Vagina (tissue), 2 donors: ENCODE measurements around the gene P2RX6. TPM values are rescaled to one million over a fixed set of nuclear protein-coding genes. Genes with fewer than 3 reads are reported as not detected.
"Not testable (repeated sequence)": the region's sequence is repeated elsewhere in the genome, so short reads cannot be mapped to it uniquely, and the experiment has no call there.

Experiments
- DNase-seq, 2 donors: peaks; one replicate each; pipeline ENCODE4 v3.0.0-alpha.2; 2017; ENCODE audit errors: extremely low spot score in 2 of 2
- H3K27ac ChIP-seq: fragments of 200-600 bp; sonication (generic); one replicate; pipeline ENCODE4 v1.5.1; 2019
- H3K27me3 ChIP-seq: fragments of 200-600 bp; sonication (generic); one replicate; pipeline ENCODE4 v1.5.1; 2019
- H3K36me3 ChIP-seq, 2 donors: fragments of 200-600 bp; sonication (generic); one replicate each; pipeline ENCODE4 v1.5.1; 2017 to 2019
- H3K4me1 ChIP-seq: fragments of 200-600 bp; sonication (generic); one replicate; pipeline ENCODE4 v1.5.1; 2019
- H3K4me3 ChIP-seq, 2 donors: fragments of 200-600 bp; sonication (generic); 1 replicate in 1 of 2; 2 replicates in 1 of 2; pipeline ENCODE4 v1.5.1; 2016 to 2019
- H3K9me3 ChIP-seq: fragments of 200-600 bp; sonication (generic); one replicate; pipeline ENCODE4 v1.5.1; 2019
- POLR2A ChIP-seq, 2 donors: fragments of 450-650 bp; IDR thresholded peaks; one replicate each; pipeline ENCODE4 v1.6.1; 2017; ENCODE audit warnings: antibody characterized with exemption in 2 of 2, mild to moderate bottlenecking in 2 of 2, moderate library complexity in 2 of 2
- POLR2AphosphoS5 ChIP-seq, 2 donors: sonication (generic); formaldehyde crosslinking; IDR thresholded peaks; one replicate each; pipeline ENCODE4 v1.9.0; 2017; ENCODE audit warnings: antibody characterized with exemption in 2 of 2, mild to moderate bottlenecking in 2 of 2, low read depth in 1 of 2; ENCODE audit not compliant: insufficient read depth in 1 of 2
- intact Hi-C: fragments of 100-400 bp; cut with DNase I; formaldehyde crosslinking; loops from one replicate; pipeline ENCODE4 v1.15.1; 2023
- total RNA-seq: library from RNA; depleted of rRNA; stranded (reverse); fragments of >200 nt; gene quantifications from one replicate; pipeline ENCODE4 v1.2.3, GENCODE V29; 2016
- TF ChIP-seq, protein P1 (sequence below), 3 experiments: fragments of 450-650 bp in 2 of 3; fragments of 200-600 bp in 1 of 3; sonication (generic) in 1 of 3; IDR thresholded peaks; one replicate each; pipeline ENCODE4 v1.5.1; 2017 to 2019; ENCODE audit warnings: antibody characterized with exemption in 3 of 3, mild to moderate bottlenecking in 2 of 3, moderate library complexity in 2 of 3

The P2RX6 gene
- total RNA-seq, 1 donor from 2014 or later: 1.7 TPM

DNA sequence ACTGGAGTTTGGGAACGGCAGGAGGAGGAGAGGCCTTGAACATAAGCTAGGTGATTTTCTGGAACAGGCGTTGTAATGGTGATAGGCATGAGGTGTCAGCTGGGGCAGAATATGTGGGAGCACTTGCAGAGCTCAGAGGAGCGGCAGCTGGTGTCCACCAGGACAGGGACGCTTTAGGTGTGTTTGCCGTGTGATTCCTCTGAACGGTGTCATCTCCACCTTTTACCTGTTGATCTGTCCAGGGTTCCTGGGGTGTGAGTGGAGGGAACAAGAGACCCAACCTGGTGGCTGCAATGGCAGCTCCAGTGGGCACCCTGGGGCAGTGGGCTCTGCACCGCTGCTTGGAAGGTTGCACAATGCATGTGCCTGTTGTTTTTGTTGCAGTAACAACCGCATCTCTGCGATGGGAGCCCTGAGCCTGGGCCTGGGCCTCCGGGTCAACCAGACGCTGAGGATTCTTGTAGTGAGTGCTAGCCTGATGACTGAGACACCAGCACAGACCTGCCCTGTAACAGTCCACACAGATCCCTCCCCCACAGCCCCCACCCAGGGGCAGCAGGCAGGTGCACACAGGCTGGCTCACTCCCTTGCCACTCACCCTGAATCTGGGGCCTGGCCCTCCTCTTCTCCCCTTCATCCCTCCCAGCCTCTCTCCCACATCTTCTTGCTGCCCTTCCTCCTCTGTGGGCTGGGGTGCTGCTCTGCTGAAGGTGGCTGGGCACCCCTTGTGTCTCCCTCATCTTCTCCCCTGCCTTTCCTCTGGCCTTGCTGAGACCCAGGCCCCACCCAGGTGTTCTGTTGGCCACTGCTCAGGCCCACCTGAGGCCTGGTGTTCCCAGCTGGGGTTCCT, 40.0 kb downstream of the P2RX6 start:
- Histone ChIP-seq H3K36me3 (no peaks in the 10 kb centered on the region), H3K27me3 (no peaks in the 10 kb centered on the region), H3K4me3 (no peak overlapping the region), H3K27ac (no peak overlapping the region), H3K4me1 (no peaks in the 10 kb centered on the region), H3K9me3 (no peaks in the 10 kb centered on the region)
- TF ChIP-seq, protein P1, sequence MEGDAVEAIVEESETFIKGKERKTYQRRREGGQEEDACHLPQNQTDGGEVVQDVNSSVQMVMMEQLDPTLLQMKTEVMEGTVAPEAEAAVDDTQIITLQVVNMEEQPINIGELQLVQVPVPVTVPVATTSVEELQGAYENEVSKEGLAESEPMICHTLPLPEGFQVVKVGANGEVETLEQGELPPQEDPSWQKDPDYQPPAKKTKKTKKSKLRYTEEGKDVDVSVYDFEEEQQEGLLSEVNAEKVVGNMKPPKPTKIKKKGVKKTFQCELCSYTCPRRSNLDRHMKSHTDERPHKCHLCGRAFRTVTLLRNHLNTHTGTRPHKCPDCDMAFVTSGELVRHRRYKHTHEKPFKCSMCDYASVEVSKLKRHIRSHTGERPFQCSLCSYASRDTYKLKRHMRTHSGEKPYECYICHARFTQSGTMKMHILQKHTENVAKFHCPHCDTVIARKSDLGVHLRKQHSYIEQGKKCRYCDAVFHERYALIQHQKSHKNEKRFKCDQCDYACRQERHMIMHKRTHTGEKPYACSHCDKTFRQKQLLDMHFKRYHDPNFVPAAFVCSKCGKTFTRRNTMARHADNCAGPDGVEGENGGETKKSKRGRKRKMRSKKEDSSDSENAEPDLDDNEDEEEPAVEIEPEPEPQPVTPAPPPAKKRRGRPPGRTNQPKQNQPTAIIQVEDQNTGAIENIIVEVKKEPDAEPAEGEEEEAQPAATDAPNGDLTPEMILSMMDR (IDR thresholded peaks at IDR 0.05): no peak
- TF ChIP-seq POLR2AphosphoS5 (IDR thresholded peaks at IDR 0.05; ENCODE audit: insufficient read depth in 1 of 2, low read depth in 1 of 2): no peak
- no peak for TF ChIP-seq POLR2A (IDR thresholded peaks at IDR 0.05)
- intact Hi-C loops: no loop called here
- DNase-seq: no peak

DNA sequence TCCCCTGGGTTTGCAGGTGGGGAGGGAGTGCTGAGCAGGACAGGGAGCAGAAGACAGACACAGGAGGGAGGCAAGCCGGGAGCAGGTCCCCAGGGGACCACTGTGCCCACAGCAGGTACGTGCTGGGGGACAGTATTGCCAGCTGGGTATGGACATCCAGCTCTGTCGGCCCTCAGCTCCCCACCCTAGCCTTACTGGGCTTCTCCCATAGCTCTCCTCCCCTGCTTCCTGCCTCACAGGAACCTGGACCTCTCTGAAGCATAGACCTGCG, 40.5 kb downstream of the P2RX6 start:
- H3K4me3 ChIP-seq: no peak overlapping the region
- intact Hi-C loops: no loop called here
- H3K27me3 ChIP-seq: no peaks in the 10 kb centered on the region
- DNase-seq: no peak
- TF ChIP-seq, protein P1 (IDR thresholded peaks at IDR 0.05): no peak
- TF ChIP-seq POLR2AphosphoS5 (IDR thresholded peaks at IDR 0.05; ENCODE audit: insufficient read depth in 1 of 2, low read depth in 1 of 2): no peak
- TF ChIP-seq POLR2A (IDR thresholded peaks at IDR 0.05): no peak
- H3K4me1 ChIP-seq: no peaks in the 10 kb centered on the region
- no peak overlapping the region for H3K27ac ChIP-seq
- H3K36me3 ChIP-seq: no peaks in the 10 kb centered on the region
- H3K9me3 ChIP-seq: no peaks in the 10 kb centered on the region

DNA sequence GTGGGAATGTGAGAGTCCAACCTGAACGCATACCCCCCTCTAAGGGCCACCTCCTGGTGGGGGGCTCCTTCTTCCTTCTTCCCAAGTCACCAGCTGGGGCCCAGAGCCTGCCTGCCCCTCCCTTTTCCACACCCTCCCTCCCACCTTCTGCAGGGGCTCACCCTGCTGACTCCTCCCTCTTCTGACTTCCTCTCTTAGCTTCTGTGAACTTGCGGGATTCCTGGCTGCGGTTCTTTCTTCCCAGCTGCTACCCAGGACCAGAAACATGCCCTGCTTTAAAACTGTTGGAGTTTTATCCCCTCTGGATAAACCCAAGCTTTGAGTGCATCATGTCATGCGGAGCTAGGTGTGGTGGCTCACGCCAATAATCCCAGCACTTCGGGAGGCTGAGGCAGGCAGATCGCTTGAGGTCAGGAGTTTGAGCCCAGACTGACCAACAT, 40.9 kb downstream of the P2RX6 start:
- TF ChIP-seq, protein P1 (IDR thresholded peaks at IDR 0.05): no peak
- TF ChIP-seq POLR2A (IDR thresholded peaks at IDR 0.05) (no peak), POLR2AphosphoS5 (IDR thresholded peaks at IDR 0.05; ENCODE audit: insufficient read depth in 1 of 2, low read depth in 1 of 2) (no peak)
- intact Hi-C loops: no loop called here
- Histone ChIP-seq H3K36me3 (no peaks in the 10 kb centered on the region), H3K4me3 (no peak overlapping the region), H3K9me3 (no peaks in the 10 kb centered on the region), H3K27ac (no peak overlapping the region), H3K27me3 (no peaks in the 10 kb centered on the region), H3K4me1 (no peaks in the 10 kb centered on the region)
- no peak for DNase-seq

DNA sequence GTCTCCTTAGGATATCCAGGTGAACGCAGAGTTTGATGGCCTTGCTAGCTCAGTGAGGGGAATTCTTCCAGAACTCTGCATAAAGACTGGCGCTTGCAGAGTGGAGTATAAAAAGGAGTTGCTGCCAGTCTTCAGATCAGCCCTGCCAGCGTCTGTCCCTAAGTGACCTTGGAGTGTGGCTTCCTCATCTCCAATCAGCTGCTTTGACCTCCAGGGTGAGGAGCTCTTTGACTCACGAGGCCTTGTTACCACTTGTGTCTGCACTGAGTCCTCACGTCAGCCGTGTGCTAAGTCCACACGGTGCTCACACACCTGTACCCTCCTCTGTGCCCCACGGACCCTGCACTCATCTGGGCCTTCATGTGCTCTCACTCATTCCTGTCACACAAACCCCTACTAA, 45.4 kb downstream of the P2RX6 start:
- H3K36me3 ChIP-seq, H3K9me3 ChIP-seq, H3K4me3 ChIP-seq, DNase-seq, intact Hi-C loops, H3K27ac ChIP-seq, H3K4me1 ChIP-seq, H3K27me3 ChIP-seq: not testable (repeated sequence)

DNA sequence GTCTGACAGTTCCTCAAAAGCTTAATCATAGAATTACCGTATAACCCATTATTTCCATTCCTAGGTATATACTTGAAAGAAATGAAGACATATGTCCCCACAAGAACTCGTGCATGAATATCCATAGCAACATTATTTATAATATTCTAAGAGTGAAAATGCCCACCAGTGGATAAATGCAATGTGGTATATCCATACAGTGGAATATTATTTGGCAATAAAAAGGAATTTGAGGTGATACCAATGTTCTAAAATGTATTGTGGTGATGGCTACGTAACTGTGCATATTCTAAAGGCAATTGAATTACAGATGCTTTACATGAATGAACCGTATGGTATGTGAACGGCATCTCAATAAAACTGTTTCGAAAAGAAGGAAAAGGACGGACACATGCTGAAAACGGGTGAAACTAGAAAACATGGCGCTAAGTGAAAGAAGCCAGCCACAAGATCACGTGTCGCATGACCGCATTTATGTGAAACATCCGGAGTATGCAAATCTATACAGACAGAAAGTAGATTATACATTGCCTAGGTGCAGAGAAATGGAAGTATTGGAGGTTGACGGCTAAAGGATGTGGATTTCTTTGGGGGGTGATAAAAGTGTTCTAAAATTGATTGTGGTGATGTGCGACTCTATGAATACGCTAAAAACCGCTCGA, 46.8 kb downstream of the P2RX6 start:
- H3K4me3 ChIP-seq, intact Hi-C loops, H3K4me1 ChIP-seq, H3K9me3 ChIP-seq, H3K27me3 ChIP-seq, H3K27ac ChIP-seq, H3K36me3 ChIP-seq, DNase-seq: not testable (repeated sequence)

DNA sequence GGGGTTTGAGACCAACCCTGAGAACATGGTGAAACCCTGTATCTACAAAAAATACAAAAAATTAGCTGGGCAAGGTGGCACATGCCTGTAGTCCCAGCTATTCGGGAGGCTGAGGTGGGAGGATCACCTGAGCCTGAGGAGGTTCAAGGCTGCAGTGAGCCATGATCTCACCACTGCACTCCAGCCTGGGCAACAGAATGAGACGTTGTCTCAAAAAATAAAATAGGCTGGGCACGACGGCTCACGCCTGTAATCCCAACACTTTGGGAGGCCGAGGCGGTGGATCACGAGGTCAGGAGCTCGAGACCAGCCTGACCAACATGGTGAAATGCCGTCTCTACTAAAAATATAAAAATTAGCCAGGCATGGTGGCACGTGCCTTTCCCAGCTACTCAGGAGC, 49.5 kb downstream of the P2RX6 start:
- H3K4me3 ChIP-seq, H3K36me3 ChIP-seq, H3K27me3 ChIP-seq, intact Hi-C loops, H3K4me1 ChIP-seq, DNase-seq, H3K27ac ChIP-seq, H3K9me3 ChIP-seq: not testable (repeated sequence)
